Stimulated activated memory B cell treated with anti-CD40 and anti-IgM and Interleukin-4, amounts not matched to agents 10 μg/mL and 1 μg/mL and 100 μg/mL, for 72 hours (primary cell): Measurements from ENCODE around the gene RHO.
"Not testable (repeated sequence)": the region's sequence is repeated elsewhere in the genome, so short reads cannot be mapped to it uniquely, and the experiment has no call there.

ENCODE experiments used
- ATAC-seq: fragments of 150-1000 bp; cut with Tn5 transposase; 2 replicates; pipeline ENCODE4 v1.10.0; 2021
- H3K27ac Mint-ChIP-seq: one replicate; pipeline ENCODE4 v1.8.0; 2022; ENCODE audit warnings: mild to moderate bottlenecking, mixed read lengths
- H3K27me3 Mint-ChIP-seq: one replicate; pipeline ENCODE4 v1.8.0; 2022; ENCODE audit warnings: mixed read lengths
- H3K36me3 Mint-ChIP-seq: one replicate; pipeline ENCODE4 v1.8.0; 2022; ENCODE audit warnings: mixed read lengths
- H3K4me1 Mint-ChIP-seq: one replicate; pipeline ENCODE4 v1.8.0; 2022; ENCODE audit warnings: mixed read lengths
- H3K4me3 Mint-ChIP-seq: one replicate; pipeline ENCODE4 v1.8.0; 2022; ENCODE audit warnings: mild to moderate bottlenecking, moderate library complexity, mixed read lengths
- H3K9me3 Mint-ChIP-seq: one replicate; pipeline ENCODE4 v1.8.0; 2022; ENCODE audit warnings: mixed read lengths

The RHO gene

DNA sequence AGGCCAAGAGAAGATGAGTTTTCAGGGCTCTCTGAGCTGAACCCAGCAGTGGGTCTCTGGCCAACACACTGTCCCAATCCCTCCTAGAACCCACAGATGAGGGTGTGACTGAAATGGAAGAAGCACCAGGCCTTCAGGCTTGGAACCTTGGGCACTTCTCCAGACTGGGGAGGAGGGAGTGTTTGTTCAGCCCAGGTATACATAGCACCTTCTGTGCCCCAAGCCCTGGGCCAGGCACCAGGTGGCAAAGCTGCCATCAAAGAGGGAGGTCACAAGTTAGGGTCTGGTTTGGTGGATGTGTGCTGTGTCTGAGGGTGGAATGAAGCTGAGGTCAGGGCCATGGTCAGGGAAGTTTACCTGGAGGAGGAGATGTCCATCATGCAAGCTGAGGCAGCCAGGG is 15.8 kb upstream of the RHO start:
- Mint-ChIP-seq H3K27ac (peak overlapping the region; percentile 45), H3K4me1 (no peaks in the 10 kb centered on the region)
- ATAC-seq, result no peak

GRCh38 chr3:129513705-129514104 is 14.7 kb upstream of the RHO start:
- Mint-ChIP-seq H3K4me1 (no peaks in the 10 kb centered on the region), H3K36me3 (peaks cover 31% of the 10 kb centered on the region)

More for the DNA sequence above, 15.8 kb upstream of the RHO start:
- Mint-ChIP-seq H3K36me3 (peaks cover 36% of the 10 kb centered on the region), H3K4me3 (no peak overlapping the region), H3K9me3 (no peaks in the 10 kb centered on the region), H3K27me3 (no peaks in the 10 kb centered on the region)

DNA sequence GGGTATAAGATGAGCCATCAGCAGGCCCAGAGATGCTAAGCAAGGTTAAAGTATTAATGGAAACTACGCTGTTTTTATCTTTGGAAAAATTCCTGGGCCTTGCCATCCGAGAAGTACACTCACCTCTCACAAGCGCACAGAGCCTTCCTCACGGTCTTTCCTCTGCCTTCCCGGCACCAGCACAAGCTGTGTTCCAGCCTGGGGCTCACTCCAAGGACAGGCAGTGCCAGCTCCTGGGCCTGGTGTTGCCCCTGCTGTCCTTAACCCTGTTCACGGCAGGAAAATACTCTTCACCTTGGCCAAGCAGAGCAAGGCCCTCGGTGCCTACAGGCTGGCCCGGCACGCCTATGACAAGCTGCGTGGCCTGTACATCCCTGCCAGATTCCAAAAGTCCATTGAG is 14.3 kb upstream of the RHO start:
- H3K4me1 Mint-ChIP-seq, result no peaks in the 10 kb centered on the region
- H3K27ac Mint-ChIP-seq, result no peak overlapping the region
- ATAC-seq, result no peak

More at GRCh38 chr3:129513705-129514104, 14.7 kb upstream of the RHO start:
- H3K4me3 Mint-ChIP-seq, result no peak overlapping the region
- no peaks in the 10 kb centered on the region for H3K27me3 Mint-ChIP-seq
- no peaks in the 10 kb centered on the region for H3K9me3 Mint-ChIP-seq
- no peak overlapping the region for H3K27ac Mint-ChIP-seq
- no peak for ATAC-seq

DNA sequence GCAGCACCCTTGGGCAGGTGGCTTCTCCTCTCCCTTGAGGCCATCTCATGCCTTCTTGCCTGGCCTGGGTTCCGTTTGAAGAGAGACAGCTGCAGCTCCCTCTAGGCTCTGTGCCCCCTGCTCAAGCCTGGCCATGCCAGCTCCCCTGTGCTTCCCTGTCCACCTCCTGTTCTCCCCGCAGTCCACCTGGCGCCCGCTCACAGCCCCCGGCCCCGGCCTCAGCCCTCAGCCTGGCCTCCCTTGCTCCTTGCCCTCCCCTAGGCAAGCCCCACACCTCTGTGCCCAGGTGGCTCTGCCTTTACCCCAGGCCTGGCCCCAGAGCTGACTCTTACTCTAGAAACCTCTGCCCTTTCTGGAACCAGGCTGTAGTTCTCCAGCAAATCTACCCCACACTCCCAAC is 13.9 kb upstream of the RHO start:
- ATAC-seq, result no peak
- H3K4me1 Mint-ChIP-seq, result no peaks in the 10 kb centered on the region
- no peak overlapping the region for H3K4me3 Mint-ChIP-seq
- H3K9me3 Mint-ChIP-seq, result no peaks in the 10 kb centered on the region
- H3K27ac Mint-ChIP-seq, result no peak overlapping the region
- peaks cover 36% of the 10 kb centered on the region for H3K36me3 Mint-ChIP-seq
- no peaks in the 10 kb centered on the region for H3K27me3 Mint-ChIP-seq

More for the DNA sequence above, 14.3 kb upstream of the RHO start:
- Mint-ChIP-seq H3K36me3 (peaks cover 34% of the 10 kb centered on the region), H3K27me3 (no peaks in the 10 kb centered on the region), H3K4me3 (no peak overlapping the region), H3K9me3 (no peaks in the 10 kb centered on the region)

GRCh38 chr3:129515108-129515820 is 13.2 kb upstream of the RHO start:
- not testable (repeated sequence) for ATAC-seq, H3K9me3 Mint-ChIP-seq, H3K4me3 Mint-ChIP-seq, H3K4me1 Mint-ChIP-seq, H3K27me3 Mint-ChIP-seq, H3K27ac Mint-ChIP-seq
- H3K36me3 Mint-ChIP-seq, result peaks cover 41% of the 10 kb centered on the region

GRCh38 chr3:129515821-129516432 is 12.5 kb upstream of the RHO start:
- peaks cover 36% of the 10 kb centered on the region for H3K36me3 Mint-ChIP-seq
- H3K27ac Mint-ChIP-seq, H3K27me3 Mint-ChIP-seq: not testable (repeated sequence)

DNA sequence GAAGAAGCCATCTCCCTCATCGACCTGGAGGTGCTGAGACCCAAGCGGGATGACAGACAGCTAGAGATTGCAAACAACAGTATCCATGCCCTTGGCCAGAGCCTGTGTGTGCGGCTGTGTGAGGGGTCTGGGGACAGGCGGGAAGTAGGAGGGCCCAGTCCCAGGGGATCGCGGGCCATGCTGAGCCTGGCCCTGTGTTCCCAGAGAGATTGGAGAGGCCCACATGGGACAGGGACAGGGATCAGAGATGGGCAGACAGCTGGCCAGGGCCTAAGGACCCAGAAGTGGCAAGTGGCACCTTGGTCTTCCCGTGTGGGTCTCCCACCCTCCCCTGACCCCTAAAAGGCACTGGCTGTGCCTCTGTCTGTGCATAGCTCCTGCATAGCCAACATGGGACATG is 10.9 kb upstream of the RHO start:
- Mint-ChIP-seq H3K27ac (no peak overlapping the region), H3K4me1 (no peaks in the 10 kb centered on the region), H3K27me3 (no peaks in the 10 kb centered on the region), H3K4me3 (no peak overlapping the region), H3K9me3 (no peaks in the 10 kb centered on the region), H3K36me3 (peaks cover 31% of the 10 kb centered on the region)
- ATAC-seq, result no peak

More at GRCh38 chr3:129515821-129516432, 12.5 kb upstream of the RHO start:
- not testable (repeated sequence) for ATAC-seq, H3K4me1 Mint-ChIP-seq, H3K4me3 Mint-ChIP-seq, H3K9me3 Mint-ChIP-seq

DNA sequence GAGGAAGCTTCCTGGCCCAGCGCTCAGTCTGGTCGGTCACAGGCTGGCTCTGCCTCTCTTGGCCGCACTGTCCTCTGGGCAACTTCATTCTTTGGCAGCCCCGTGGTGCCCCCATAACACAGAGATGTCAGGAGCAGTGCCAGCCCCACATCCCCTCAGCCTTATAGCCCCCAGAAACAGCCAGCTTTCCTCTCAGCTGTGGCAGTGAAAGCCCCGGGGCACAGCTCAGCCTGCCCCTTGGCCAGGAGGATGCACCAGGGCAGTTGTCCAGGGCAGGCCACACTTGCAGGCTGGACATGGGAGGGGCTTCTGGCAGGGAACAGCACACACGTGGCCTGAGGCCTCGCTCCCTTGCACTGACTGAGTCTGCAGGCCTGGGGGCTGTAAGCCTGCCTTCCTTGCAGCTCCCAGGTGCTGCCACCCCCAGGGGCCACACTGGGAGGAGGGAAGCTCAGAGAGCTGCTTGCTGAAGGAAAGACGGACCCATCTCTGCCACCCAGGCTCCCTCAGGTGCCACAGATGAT is 10.3 kb upstream of the RHO start:
- H3K9me3 Mint-ChIP-seq, result no peaks in the 10 kb centered on the region
- no peak overlapping the region for H3K4me3 Mint-ChIP-seq
- H3K4me1 Mint-ChIP-seq, result no peaks in the 10 kb centered on the region
- H3K27ac Mint-ChIP-seq, result no peak overlapping the region
- peaks cover 27% of the 10 kb centered on the region for H3K36me3 Mint-ChIP-seq
- ATAC-seq, result no peak
- H3K27me3 Mint-ChIP-seq, result no peaks in the 10 kb centered on the region

- Mint-ChIP-seq H3K36me3 (peaks cover 27% of the 10 kb centered on the region), H3K27ac (no peak overlapping the region), H3K9me3 (no peaks in the 10 kb centered on the region), H3K4me3 (no peak overlapping the region), H3K27me3 (no peaks in the 10 kb centered on the region), H3K4me1 (no peaks in the 10 kb centered on the region)
- ATAC-seq, result no peak
Measured at GRCh38 chr3:129518581-129518980, 9.9 kb upstream of the RHO start.

DNA sequence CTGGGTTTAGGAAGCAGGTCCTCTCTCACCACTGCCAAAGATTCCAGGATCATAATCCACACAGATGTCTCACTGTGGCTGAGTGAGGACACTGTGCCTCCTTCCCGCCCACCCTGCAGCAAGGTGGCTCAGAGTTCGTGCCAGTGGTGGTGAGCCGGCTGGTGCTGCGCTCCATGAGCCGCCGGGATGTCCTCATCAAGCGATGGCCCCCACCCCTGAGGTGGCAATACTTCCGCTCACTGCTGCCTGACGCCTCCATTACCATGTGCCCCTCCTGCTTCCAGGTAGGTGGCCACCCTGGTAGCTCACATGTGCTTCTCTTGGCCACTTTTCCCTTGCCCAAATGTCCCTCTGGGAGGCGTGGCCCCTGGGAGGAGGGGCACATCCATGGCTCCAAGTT is 9.0 kb upstream of the RHO start:
- no peak for ATAC-seq
- H3K36me3 Mint-ChIP-seq, result peaks cover 27% of the 10 kb centered on the region
- no peaks in the 10 kb centered on the region for H3K4me1 Mint-ChIP-seq
- no peak overlapping the region for H3K27ac Mint-ChIP-seq
- no peaks in the 10 kb centered on the region for H3K9me3 Mint-ChIP-seq
- no peak overlapping the region for H3K4me3 Mint-ChIP-seq
- H3K27me3 Mint-ChIP-seq, result no peaks in the 10 kb centered on the region

DNA sequence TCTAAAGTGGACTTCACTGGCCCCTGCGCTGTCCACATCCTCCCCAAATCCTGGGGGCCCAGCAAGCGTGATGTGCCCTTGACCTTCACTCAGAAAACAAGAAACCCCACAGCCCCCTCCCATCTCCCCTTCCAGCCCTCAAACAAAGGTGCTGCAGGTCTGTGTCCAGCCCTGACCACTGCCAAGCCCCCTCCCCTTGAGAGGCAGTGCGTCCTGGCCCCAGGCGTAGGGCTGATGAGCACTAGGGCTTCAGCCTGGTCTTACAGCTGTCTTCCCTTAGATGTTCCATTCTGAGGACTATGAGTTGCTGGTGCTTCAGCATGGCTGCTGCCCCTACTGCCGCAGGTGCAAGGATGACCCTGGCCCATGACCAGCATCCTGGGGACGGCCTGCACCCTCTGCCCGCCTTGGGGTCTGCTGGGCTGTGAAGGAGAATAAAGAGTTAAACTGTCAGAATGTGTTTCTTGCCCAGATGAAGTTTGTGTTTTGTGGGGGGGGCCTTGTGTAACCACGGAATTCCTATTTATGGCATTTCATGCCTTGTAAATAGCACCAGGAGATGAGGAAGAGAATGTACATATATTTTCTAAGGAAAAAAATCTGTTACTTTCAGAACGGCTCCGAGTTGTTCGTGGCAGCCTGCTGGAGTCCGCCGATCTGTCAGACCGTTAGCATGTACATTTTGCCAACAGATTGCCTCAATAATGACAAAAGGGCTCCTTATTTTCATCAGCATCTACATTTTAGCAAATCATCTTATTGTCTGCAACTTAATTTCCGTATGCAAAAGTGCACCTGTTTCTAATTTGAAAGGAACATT is 8.3 kb upstream of the RHO start:
- H3K4me1 Mint-ChIP-seq, result no peaks in the 10 kb centered on the region
- H3K27ac Mint-ChIP-seq, result no peak overlapping the region
- no peaks in the 10 kb centered on the region for H3K9me3 Mint-ChIP-seq
- H3K4me3 Mint-ChIP-seq, result no peak overlapping the region
- H3K27me3 Mint-ChIP-seq, result no peaks in the 10 kb centered on the region
- no peak for ATAC-seq
- peaks cover 27% of the 10 kb centered on the region for H3K36me3 Mint-ChIP-seq

- H3K27ac Mint-ChIP-seq, result no peak overlapping the region
- H3K9me3 Mint-ChIP-seq, result no peaks in the 10 kb centered on the region
- H3K36me3 Mint-ChIP-seq, result peaks cover 26% of the 10 kb centered on the region
- no peak for ATAC-seq
- H3K4me1 Mint-ChIP-seq, result peaks cover 3% of the 10 kb centered on the region
- H3K4me3 Mint-ChIP-seq, result no peak overlapping the region
- H3K27me3 Mint-ChIP-seq, result no peaks in the 10 kb centered on the region
Measured at GRCh38 chr3:129520960-129521359, 7.5 kb upstream of the RHO start.

DNA sequence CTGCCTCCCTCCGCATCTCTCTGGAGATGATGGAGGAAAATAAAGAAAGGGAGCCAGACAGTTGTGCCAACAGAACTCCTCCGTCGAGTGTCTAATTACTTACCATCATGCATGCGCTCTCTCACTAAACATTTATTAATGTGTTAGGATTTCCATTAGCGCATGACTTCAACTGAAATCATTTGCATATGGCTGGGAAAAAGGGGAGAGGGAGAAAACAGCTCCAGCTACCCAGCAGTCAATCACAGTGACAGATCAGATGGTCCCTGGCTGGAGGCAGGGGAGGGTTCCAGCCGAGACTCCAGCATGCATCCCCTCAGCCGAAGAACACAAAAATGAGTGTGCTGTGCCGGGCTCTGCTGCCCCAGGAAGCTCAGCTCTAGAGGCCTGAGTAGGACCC is 6.8 kb upstream of the RHO start:
- Mint-ChIP-seq H3K4me1 (peaks cover 10% of the 10 kb centered on the region), H3K9me3 (no peaks in the 10 kb centered on the region), H3K27me3 (no peaks in the 10 kb centered on the region), H3K4me3 (no peak overlapping the region), H3K36me3 (peaks cover 19% of the 10 kb centered on the region), H3K27ac (no peak overlapping the region)
- ATAC-seq, result no peak

DNA sequence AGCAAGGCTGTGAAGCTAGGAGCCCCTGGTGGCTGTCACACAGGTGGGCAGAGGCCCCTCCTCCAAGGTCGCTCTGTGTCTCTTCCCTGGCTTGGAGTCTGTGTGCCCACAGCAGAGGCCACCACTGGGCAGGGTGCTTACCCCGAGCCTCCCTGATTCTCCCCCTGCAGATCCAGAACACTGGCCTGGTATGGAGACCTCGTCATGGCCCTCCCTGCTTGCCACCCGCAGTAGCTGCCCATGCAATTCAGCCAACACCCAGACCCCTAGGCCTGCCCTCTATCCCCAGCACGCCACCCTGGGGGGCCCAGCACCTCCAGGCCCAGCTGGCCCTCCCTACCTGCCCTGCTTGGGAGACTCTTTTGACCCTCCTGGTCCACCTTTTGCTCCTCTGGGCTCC is 5.5 kb upstream of the RHO start:
- no peak for ATAC-seq
- Mint-ChIP-seq H3K27me3 (no peaks in the 10 kb centered on the region), H3K9me3 (no peaks in the 10 kb centered on the region), H3K36me3 (peaks cover 11% of the 10 kb centered on the region), H3K4me1 (peaks cover 17% of the 10 kb centered on the region), H3K27ac (no peak overlapping the region), H3K4me3 (no peak overlapping the region)

DNA sequence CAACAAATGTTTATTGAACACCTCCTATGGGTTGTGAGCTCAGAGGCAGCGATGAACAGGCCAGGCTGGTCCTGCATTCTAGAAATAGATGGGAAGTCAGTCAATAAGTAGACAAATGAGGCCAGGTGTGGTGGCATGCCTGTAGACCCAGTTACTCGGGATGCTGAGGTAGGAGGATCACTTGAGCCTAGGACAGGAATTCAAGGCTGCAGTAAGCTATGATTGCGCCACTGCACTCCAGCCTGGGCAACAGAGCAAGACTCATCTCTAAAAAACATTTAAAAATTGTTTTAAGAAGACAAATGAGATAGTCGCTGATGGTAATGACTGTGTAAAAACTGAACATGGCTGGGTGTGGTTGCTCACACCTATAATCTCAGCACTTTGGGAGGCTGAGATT is 4.4 kb upstream of the RHO start:
- no peak overlapping the region for H3K27ac Mint-ChIP-seq
- H3K4me1 Mint-ChIP-seq, result peaks cover 17% of the 10 kb centered on the region
- ATAC-seq, result no peak
- no peak overlapping the region for H3K4me3 Mint-ChIP-seq
- no peaks in the 10 kb centered on the region for H3K27me3 Mint-ChIP-seq
- H3K36me3 Mint-ChIP-seq, result peaks cover 8% of the 10 kb centered on the region
- no peaks in the 10 kb centered on the region for H3K9me3 Mint-ChIP-seq
